Neural progenitor cell (in vitro differentiated cells): ENCODE measurements around the gene ARHGAP5. TPM values are rescaled to one million over a fixed set of nuclear protein-coding genes. Genes with fewer than 3 reads are reported as not detected.

Experiments
- DNase-seq: peaks from one replicate; pipeline ENCODE4 v3.0.0-alpha.2; 2016; ENCODE audit warnings: low spot score
- H2AFZ ChIP-seq: fragments of 200-600 bp; sonication (generic); replicated peaks from 2 replicates; pipeline ENCODE4 v1.6.1; 2016; ENCODE audit warnings: antibody characterized with exemption
- H3F3A ChIP-seq: fragments of 200-600 bp; sonication (generic); 2 replicates; pipeline ENCODE4 v1.6.1; 2016; ENCODE audit warnings: antibody characterized with exemption, low read depth
- H3K27ac ChIP-seq: fragments of 200-600 bp; sonication (generic); 2 replicates; pipeline ENCODE4 v1.5.1; 2016; ENCODE audit warnings: mild to moderate bottlenecking
- H3K27me3 ChIP-seq: fragments of 200-600 bp; sonication (generic); 2 replicates; pipeline ENCODE4 v1.6.1; 2016; ENCODE audit warnings: mild to moderate bottlenecking, moderate library complexity
- H3K36me3 ChIP-seq: fragments of 200-600 bp; sonication (generic); 2 replicates; pipeline ENCODE4 v1.5.1; 2016
- H3K4me1 ChIP-seq: fragments of 200-600 bp; sonication (generic); 2 replicates; pipeline ENCODE4 v1.6.1; 2016; ENCODE audit warnings: mixed run types
- H3K4me2 ChIP-seq: fragments of 200-600 bp; sonication (generic); 2 replicates; pipeline ENCODE4 v1.6.1; 2016
- H3K4me3 ChIP-seq: fragments of 200-600 bp; sonication (generic); 2 replicates; pipeline ENCODE4 v1.5.1; 2016
- H3K79me2 ChIP-seq: fragments of 200-600 bp; sonication (generic); 2 replicates; pipeline ENCODE4 v1.6.1; 2016; ENCODE audit warnings: low read depth
- H3K9ac ChIP-seq: fragments of 200-600 bp; sonication (generic); 2 replicates; pipeline ENCODE4 v1.6.1; 2016
- H3K9me3 ChIP-seq: fragments of 200-600 bp; sonication (generic); 2 replicates; pipeline ENCODE4 v1.5.1; 2016; ENCODE audit warnings: low read depth
- H4K20me1 ChIP-seq: fragments of 200-600 bp; sonication (generic); 2 replicates; pipeline ENCODE4 v1.6.1; 2016; ENCODE audit warnings: low read depth
- H3K27ac Mint-ChIP-seq: 3 replicates; pipeline ENCODE4 v1.8.0; 2021; ENCODE audit warnings: mixed read lengths
- H3K27me3 Mint-ChIP-seq: 2 replicates; pipeline ENCODE4 v1.8.0; 2022; ENCODE audit warnings: low read depth, mild to moderate bottlenecking, inconsistent platforms, moderate library complexity, mixed read lengths; ENCODE audit not compliant: insufficient read depth
- H3K36me3 Mint-ChIP-seq: 3 replicates; pipeline ENCODE4 v1.8.0; 2021; ENCODE audit warnings: mixed read lengths
- H3K4me1 Mint-ChIP-seq: 3 replicates; pipeline ENCODE4 v1.8.0; 2021; ENCODE audit warnings: mixed read lengths
- H3K4me3 Mint-ChIP-seq: 3 replicates; pipeline ENCODE4 v1.8.0; 2021; ENCODE audit warnings: mild to moderate bottlenecking, moderate library complexity, mixed read lengths
- H3K9me3 Mint-ChIP-seq: 3 replicates; pipeline ENCODE4 v1.8.0; 2020; ENCODE audit warnings: mixed read lengths
- CTCF ChIP-seq: fragments of 200-600 bp; sonication (generic); IDR thresholded peaks from 2 replicates; pipeline ENCODE4 v1.5.1; 2017; ENCODE audit warnings: antibody characterized with exemption, mild to moderate bottlenecking
- EZH2 ChIP-seq: fragments of 200-600 bp; sonication (generic); IDR thresholded peaks from 2 replicates; pipeline ENCODE4 v1.6.1; 2017; ENCODE audit warnings: antibody characterized with exemption, mild to moderate bottlenecking, moderate library complexity
- EZH2phosphoT487 ChIP-seq: fragments of 200-600 bp; sonication (generic); IDR thresholded peaks from 2 replicates; pipeline ENCODE4 v1.6.1; 2017; ENCODE audit warnings: antibody characterized with exemption
- total RNA-seq: library from RNA; depleted of rRNA; stranded (reverse); fragments of >200 nt; gene quantifications from 2 replicates; pipeline ENCODE4 v1.2.3, GENCODE V29; 2015; ENCODE audit warnings: low replicate concordance

ARHGAP5 gene
- total RNA-seq, 1 donor from 2014 or later = 202 TPM

GRCh38 chr14:32081901-32082300 lies 4.8 kb downstream of the ARHGAP5 start:
- H3K27me3 Mint-ChIP-seq = peaks cover 3% of the 10 kb centered on the region
- Histone ChIP-seq H2AFZ (no peak overlapping the region), H3K9ac (no peak overlapping the region), H3K9me3 (no peaks in the 10 kb centered on the region), H3K4me2 (peak overlapping the region; percentile 62), H3K4me1 (peaks cover 42% of the 10 kb centered on the region), H4K20me1 (peaks cover 87% of the 10 kb centered on the region), H3K4me3 (no peak overlapping the region), H3K79me2 (peaks cover 96% of the 10 kb centered on the region), H3F3A (peaks cover 8% of the 10 kb centered on the region), H3K36me3 (no peaks in the 10 kb centered on the region), H3K27me3 (no peaks in the 10 kb centered on the region), H3K27ac (no peak overlapping the region)
- no peak overlapping the region for H3K27ac Mint-ChIP-seq
- no peak overlapping the region for H3K4me3 Mint-ChIP-seq
- peaks cover 12% of the 10 kb centered on the region for H3K36me3 Mint-ChIP-seq
- TF ChIP-seq CTCF (no peak), EZH2 (no peak), EZH2phosphoT487 (no peak)
- H3K4me1 Mint-ChIP-seq = peaks cover 34% of the 10 kb centered on the region
- H3K9me3 Mint-ChIP-seq = no peaks in the 10 kb centered on the region
- peak; percentile 55 for DNase-seq

GRCh38 chr14:32083315-32083624 lies 6.2 kb downstream of the ARHGAP5 start:
- Histone ChIP-seq H3F3A (no peaks in the 10 kb centered on the region), H2AFZ (no peak overlapping the region), H3K9me3 (no peaks in the 10 kb centered on the region), H3K27me3 (no peaks in the 10 kb centered on the region), H4K20me1 (peaks cover 99% of the 10 kb centered on the region), H3K27ac (no peak overlapping the region), H3K9ac (no peak overlapping the region), H3K4me1 (peaks cover 56% of the 10 kb centered on the region), H3K4me2 (no peak overlapping the region), H3K79me2 (peaks cover 100% of the 10 kb centered on the region), H3K36me3 (no peaks in the 10 kb centered on the region), H3K4me3 (no peak overlapping the region)
- H3K4me1 Mint-ChIP-seq = peaks cover 41% of the 10 kb centered on the region
- no peaks in the 10 kb centered on the region for H3K9me3 Mint-ChIP-seq
- no peak for DNase-seq
- H3K4me3 Mint-ChIP-seq = no peak overlapping the region
- H3K27me3 Mint-ChIP-seq = no peaks in the 10 kb centered on the region
- H3K27ac Mint-ChIP-seq = no peak overlapping the region
- H3K36me3 Mint-ChIP-seq = peaks cover 15% of the 10 kb centered on the region
- no peak for TF ChIP-seq EZH2phosphoT487
- TF ChIP-seq EZH2 = no peak
- TF ChIP-seq CTCF = no peak

GRCh38 chr14:32083789-32084188 lies 6.7 kb downstream of the ARHGAP5 start:
- H4K20me1 ChIP-seq = peaks cover 99% of the 10 kb centered on the region
- Mint-ChIP-seq H3K9me3 (no peaks in the 10 kb centered on the region), H3K4me3 (no peak overlapping the region), H3K27me3 (no peaks in the 10 kb centered on the region), H3K27ac (no peak overlapping the region), H3K36me3 (peaks cover 15% of the 10 kb centered on the region), H3K4me1 (peaks cover 40% of the 10 kb centered on the region)
- H3F3A ChIP-seq = no peaks in the 10 kb centered on the region
- H3K4me1 ChIP-seq = peaks cover 61% of the 10 kb centered on the region
- no peaks in the 10 kb centered on the region for H3K9me3 ChIP-seq
- H2AFZ ChIP-seq = no peak overlapping the region
- H3K4me2 ChIP-seq = no peak overlapping the region
- H3K27ac ChIP-seq = no peak overlapping the region
- peaks cover 100% of the 10 kb centered on the region for H3K79me2 ChIP-seq
- no peak overlapping the region for H3K9ac ChIP-seq
- H3K27me3 ChIP-seq = no peaks in the 10 kb centered on the region
- TF ChIP-seq EZH2phosphoT487 (no peak), CTCF (no peak), EZH2 (no peak)
- no peaks in the 10 kb centered on the region for H3K36me3 ChIP-seq
- DNase-seq = no peak
- no peak overlapping the region for H3K4me3 ChIP-seq
